ENCODE results near the gene IQCK.
A peak's percentile ranks its signal among the peaks of the same experiment; 100 is the strongest.

Gene IQCK

DNA sequence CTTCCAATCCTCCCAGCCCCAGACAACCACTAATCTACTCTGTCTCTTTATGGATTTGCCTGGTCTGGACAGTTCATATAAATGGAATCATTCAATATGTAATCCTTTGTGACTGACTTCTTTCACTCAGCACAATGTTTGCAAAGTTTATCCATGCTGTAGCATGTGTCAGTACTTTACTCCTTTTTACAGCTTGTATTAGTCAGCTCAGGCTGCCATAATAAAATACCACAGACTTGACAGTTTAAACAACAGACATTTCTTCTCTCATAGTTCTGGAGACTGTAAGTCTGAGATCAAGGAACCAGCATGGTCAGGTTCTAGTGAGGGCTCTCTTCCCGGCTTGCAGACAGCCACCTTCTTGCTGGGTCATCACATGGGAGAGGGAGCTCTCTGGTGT is 125.3 kb downstream of the IQCK start:
- H3K4me3 ChIP-seq (ENCODE audit: low read length) = no peak overlapping the region
- TF ChIP-seq, protein P1, sequence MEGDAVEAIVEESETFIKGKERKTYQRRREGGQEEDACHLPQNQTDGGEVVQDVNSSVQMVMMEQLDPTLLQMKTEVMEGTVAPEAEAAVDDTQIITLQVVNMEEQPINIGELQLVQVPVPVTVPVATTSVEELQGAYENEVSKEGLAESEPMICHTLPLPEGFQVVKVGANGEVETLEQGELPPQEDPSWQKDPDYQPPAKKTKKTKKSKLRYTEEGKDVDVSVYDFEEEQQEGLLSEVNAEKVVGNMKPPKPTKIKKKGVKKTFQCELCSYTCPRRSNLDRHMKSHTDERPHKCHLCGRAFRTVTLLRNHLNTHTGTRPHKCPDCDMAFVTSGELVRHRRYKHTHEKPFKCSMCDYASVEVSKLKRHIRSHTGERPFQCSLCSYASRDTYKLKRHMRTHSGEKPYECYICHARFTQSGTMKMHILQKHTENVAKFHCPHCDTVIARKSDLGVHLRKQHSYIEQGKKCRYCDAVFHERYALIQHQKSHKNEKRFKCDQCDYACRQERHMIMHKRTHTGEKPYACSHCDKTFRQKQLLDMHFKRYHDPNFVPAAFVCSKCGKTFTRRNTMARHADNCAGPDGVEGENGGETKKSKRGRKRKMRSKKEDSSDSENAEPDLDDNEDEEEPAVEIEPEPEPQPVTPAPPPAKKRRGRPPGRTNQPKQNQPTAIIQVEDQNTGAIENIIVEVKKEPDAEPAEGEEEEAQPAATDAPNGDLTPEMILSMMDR (conservative IDR thresholded peaks at IDR 0.05; ENCODE audit: low read depth, low read length) = no peak

GRCh38 chr16:19844945-19845641 is 127.0 kb downstream of the IQCK start:
- H3K4me3 ChIP-seq (ENCODE audit: low read length) = no peak overlapping the region
- DNase-seq (ENCODE audit: low read depth) = peak; percentile 52
- TF ChIP-seq, protein P1 (conservative IDR thresholded peaks at IDR 0.05; ENCODE audit: low read depth, low read length) = no peak

More for the DNA sequence above, 125.3 kb downstream of the IQCK start:
- no peak for DNase-seq (ENCODE audit: low read depth)

DNA sequence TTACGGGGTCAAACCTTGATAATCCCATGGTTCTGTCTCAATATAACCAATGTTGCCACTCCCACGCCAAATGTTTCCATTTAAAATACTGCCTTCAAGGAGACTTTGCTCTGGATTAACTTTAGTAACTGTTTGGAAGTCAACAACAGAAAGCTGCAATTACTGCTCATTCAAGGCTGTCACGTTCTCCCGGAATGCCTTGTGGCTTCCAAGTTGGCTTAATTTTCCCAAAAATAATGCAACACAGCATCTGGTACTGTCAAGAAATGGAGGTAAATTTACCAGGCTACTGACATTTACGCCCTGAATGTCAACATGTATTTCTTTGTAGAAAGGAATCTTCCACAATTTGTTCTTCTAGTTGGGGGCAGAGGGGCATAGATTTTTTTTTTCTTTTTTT is 128.4 kb downstream of the IQCK start:
- TF ChIP-seq, protein P1 (conservative IDR thresholded peaks at IDR 0.05; ENCODE audit: low read depth, low read length) = no peak
- DNase-seq (ENCODE audit: low read depth) = no peak
- H3K4me3 ChIP-seq (ENCODE audit: low read length) = no peak overlapping the region

- no peak overlapping the region for H3K4me3 ChIP-seq (ENCODE audit: low read length)
- TF ChIP-seq, protein P1 (conservative IDR thresholded peaks at IDR 0.05; ENCODE audit: low read depth, low read length) = no peak
- DNase-seq (ENCODE audit: low read depth) = no peak
Observed at GRCh38 chr16:19848756-19849155, 130.7 kb downstream of the IQCK start.

DNA sequence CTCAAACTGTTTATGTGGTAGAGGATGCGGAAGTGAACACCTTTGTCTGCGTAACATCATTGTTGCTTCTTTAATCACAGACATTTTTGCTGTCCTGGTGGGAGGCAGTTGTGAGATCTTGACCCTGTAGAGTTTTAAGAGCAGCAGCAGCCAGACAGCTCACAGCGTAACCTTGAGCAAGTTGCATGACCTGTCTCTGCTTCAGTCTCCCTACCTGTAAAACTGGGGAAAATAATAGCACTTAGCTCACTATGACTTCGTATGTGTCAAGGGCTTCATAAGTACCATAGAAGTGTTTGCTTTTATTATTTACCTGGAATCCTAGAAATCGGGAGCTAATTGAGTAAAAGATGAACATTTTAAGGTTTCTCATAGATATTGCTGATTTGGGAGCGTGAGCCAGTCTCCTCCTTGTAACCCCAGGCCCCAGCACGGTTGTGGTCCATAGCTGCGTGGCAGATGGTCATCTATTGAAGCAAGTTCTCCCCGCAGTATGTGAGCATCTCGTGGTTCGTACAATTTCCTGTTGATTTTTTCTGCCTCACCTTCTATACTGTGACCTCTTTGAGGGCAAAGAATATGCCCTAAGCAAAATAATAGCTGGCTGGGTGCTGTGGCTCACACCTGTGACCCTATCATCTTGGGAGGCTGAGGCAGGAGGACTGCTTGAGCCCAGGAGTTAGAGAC is 132.2 kb downstream of the IQCK start:
- H3K4me3 ChIP-seq (ENCODE audit: low read length) = no peak overlapping the region
- no peak for DNase-seq (ENCODE audit: low read depth)
- TF ChIP-seq, protein P1 (conservative IDR thresholded peaks at IDR 0.05; ENCODE audit: low read depth, low read length) = no peak

DNA sequence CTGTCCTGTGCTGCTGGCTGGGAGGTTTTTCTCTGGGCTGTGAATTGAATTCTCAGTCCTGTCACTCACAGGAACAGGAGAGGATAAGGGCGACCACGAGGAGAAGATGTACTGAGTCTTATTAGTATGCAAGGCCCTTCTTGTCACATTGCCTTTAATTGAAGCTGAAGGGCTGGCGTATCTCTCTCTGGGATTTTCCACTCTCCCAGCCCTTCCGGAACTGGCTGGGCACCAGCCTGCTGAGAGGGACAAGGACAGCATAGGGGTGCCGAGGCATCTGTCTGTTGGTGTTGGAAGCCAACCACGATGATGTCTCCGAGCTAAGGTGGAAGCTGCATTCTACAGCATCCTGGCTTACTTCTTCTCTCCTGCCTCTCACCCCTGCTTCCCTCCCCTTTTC is 133.4 kb downstream of the IQCK start:
- no peak for DNase-seq (ENCODE audit: low read depth)
- TF ChIP-seq, protein P1 (conservative IDR thresholded peaks at IDR 0.05; ENCODE audit: low read depth, low read length) = no peak
- no peak overlapping the region for H3K4me3 ChIP-seq (ENCODE audit: low read length)

Data from retinal pigment epithelial cell (primary cell).